Activated CD4-positive, alpha-beta T cell treated with anti-CD3 and anti-CD28 coated beads, Interleukin-2, Interleukin-4, amounts not matched to agents 100 ng/mL and 50 ng/mL, durations not matched to agents 16 hours and 8 hours (primary cell): ENCODE measurements around the gene ZSWIM3.

Source experiments
- DNase-seq: peaks from one replicate; pipeline ENCODE4 v3.0.0-alpha.2; 2020; ENCODE audit warnings: low spot score

The ZSWIM3 gene

DNA sequence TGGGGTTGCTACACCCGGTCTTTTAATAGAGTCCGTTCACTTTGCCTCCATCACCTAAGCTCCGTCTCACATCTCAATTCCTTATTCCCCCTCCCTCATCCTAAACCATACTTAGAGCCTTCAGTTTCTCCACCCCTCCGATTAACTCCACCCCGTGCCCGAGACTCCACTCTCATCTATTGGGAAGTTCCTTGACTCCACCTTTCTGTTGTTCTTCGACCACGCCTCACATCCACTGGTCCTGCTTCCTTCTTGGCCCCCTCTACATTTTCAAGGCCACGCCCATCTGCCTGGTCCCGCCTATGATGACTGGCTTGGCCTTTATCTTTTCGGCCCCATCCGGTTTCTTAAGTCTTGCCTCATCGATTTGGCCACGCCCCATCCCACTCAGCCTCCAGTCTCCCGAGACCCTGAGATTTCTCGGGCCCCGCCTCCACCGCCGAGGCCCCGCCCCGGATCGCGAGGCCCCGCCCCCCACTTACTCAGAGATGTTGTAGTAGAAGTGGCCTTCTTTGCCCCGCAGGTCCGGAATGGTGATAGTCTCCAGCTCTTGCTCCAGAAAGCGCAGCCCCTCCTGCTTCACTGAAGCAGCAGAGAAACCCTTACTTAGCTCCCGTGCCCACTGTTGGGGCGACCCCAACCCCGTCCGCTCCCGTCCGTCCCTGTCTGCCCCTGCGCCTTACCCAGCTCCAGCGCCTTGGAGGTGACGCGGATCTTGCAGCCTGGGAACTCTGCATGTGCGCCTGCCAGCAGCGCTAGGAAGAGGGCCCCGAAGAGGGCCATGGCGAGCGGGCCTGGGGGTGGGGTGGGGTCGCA lies 53.5 kb downstream of the ZSWIM3 start:
- DNase-seq: peak; percentile 96

DNA sequence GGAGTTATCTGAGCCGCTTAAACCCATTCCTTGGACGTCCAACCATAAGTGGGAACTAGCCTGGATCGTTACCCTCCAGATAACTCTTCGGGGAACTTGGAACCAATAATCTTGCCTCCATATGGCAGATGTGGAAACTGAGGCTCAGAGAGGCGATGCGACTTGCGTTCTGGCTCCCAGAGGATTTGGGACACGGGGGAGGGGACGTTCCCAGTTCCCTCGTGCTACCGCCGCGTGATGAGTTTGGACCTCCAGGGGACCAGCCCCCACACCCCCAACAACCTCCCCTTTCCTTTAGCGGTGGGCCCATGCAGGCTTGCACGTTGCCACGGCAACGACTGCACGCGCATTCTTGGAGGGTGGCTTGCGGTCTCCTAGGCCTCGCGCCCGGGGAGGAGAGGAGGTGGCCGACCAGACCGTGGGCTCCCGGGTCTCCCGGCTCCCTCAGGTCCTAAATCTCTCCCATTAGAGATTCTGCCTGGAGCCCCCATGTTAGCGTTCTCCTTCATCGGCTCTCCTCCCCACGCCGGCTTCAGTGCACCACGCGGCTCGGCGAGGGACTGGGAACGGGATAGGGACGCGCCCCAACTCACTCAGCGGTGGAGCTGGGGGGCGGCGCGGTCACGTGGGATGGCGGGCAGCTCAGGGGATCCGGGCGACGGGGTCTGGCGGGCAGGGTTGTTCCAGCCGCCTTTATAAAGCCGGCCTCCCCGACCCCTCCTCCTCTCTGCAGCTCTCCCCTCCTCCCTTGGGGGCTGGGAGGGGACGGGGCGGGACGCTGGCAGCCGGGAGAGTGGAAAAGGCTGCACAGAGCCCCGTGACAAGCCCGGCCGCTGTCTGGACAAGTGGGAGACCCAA lies 54.3 kb downstream of the ZSWIM3 start, which contains the start of gene PLTP:
Gene PLTP (minus strand): TSS at position 670 of the 858 bp plus-strand sequence. CDS start 703 bp downstream, outside the sequence.
- no peak for DNase-seq

DNA sequence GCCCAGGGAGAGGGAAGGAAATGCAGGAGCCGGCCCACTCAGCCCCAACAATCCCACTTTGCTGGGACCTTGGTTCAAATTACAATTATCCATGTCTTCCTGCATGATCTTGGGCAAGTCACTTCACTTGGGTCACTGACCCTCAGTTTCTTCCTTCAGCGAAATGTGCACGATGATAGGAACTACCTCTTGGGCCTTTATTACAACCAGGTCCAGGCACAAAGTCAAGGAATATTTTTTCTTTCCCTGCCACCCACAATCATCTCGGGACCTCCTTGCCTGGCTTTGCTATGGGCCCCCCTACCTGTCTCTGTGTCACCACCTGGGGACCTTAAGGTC lies 54.9 kb downstream of the ZSWIM3 start:
- no peak for DNase-seq

DNA sequence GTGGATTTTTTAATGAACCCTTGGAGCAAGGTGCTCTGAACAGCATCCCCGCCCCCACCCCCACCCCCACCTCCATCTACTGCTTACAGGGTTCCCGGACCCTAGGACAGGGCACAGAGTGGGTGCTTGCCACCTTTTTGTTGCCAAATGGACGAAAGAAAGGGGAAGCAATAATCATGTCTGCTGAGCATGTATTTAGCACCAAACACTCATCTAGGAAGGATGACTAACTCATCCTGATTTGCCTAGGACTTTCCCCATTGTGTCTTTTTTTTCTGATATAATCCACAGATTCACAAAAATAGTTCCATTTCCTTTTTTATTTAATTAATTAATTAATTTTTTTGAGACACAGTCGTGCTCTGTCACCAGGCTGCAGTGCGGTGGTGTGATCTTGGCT lies 55.7 kb downstream of the ZSWIM3 start:
- no peak for DNase-seq

DNA sequence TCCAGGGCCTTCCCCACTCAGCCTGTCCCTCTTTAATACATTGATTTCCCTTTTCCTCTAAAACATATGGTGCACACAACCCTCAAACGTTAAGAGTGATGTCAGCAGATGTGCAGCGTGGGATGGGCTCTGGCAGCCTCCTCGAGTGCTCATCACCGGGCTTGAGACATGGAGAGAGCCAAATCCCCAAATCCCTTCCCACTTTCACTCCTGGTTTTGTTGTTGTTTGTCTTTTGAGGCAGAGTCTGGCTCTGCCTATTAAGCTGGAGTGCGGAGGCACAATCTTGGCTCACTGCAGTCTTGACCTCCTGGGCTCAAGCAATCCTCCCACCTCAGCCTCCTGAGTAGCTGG lies 60.4 kb downstream of the ZSWIM3 start:
- no peak for DNase-seq

DNA sequence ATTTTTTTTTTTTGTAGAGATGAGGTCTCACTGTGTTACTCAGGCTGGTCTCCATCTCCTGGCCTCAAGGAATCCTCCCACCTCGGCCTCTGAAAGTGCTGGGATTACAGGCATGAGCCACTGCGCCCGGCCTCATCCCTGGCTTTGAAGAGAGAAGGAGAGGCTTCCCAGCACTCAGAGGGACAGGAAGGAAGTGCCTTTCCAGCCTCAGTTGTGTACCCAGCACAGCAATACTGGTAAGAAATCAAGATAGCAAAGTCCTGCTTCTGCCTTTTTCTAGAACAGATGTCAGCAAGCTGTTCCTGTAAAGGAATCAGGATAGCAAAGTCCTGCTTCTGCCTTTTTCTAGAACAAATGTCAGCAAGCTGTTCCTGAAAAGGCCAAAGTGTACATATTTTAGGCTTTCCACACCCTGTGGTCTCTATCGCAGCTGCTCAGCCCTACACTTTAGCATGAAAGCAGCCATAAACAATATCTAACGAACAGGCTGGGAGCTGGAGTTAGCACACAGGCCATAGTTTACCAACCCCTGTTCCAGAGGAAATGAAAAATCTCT lies 60.8 kb downstream of the ZSWIM3 start:
- no peak for DNase-seq

DNA sequence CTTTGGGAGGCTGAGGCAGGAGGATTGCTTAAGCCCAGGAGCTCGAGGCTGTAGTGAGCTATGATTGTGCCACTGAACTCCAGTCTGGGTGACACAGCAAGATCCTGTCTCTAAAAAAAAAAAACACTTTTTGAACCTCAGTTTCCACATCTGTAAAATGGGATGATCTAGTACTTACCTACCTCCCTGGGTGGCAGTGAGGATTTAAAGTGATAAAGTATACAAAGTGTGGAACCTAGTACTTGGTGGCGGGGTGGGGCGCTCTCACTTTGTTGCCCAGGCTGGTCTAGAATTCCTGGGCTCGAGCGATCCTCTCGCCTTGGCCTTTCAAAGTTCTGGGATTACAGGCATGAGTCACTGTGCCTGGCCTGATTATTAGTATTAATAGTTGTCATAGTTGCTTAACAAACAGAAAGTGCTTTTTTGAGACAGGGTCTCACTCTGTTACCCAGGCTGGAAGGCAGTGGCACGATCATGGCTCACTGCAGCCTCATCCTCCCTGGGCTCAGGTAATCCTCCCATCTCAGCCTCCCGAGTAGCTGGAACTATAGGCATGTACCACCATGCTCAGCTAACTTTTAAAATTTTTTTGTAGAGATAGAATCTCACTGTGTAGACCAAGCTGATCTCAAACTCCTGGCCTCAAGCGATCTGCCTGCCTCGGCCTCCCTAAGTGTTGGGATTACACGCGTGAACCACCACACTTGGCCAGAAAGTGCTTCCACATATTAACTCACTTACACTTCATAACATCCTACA lies 61.5 kb downstream of the ZSWIM3 start:
- no peak for DNase-seq

DNA sequence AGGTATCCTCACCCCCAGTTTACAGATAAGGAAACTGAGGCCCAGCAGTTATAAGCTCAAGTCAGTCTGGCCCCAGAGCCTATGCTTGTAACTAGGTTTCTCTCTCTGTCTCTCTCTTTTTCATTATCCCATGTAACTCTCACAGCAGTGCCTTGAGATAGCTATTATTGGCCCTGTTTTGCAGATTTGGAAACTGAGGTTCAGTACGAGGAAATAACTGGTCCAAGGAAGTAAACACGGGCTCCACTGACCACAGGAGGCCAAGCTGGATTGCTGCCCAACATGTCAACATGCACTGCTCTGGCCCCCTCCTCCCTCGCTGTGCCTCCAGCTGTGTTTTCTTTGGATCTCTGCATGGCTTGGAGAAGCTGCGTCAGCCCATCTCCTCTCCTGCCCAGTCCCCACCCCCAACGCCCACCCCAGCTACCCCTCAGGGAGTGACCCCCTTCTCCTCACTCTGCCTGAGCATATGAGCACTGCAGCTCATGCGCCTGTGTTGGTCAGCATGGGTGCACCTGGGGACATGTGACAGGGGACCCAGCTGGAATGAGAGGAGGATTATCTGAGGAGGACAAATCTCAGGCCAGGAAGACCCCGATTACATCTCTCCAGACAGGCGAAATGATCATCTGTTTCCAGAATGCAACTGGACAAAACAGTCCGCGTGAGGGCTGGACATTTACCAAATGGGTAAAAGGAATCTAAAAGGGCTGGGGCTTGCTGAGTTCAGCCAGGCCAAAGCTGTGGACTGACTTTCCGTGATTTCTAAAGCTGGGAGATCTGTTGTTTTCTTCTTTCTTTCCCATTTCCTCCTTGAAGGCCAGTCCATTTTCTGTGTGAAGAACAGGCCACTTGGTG lies 62.4 kb downstream of the ZSWIM3 start:
- DNase-seq: no peak

DNA sequence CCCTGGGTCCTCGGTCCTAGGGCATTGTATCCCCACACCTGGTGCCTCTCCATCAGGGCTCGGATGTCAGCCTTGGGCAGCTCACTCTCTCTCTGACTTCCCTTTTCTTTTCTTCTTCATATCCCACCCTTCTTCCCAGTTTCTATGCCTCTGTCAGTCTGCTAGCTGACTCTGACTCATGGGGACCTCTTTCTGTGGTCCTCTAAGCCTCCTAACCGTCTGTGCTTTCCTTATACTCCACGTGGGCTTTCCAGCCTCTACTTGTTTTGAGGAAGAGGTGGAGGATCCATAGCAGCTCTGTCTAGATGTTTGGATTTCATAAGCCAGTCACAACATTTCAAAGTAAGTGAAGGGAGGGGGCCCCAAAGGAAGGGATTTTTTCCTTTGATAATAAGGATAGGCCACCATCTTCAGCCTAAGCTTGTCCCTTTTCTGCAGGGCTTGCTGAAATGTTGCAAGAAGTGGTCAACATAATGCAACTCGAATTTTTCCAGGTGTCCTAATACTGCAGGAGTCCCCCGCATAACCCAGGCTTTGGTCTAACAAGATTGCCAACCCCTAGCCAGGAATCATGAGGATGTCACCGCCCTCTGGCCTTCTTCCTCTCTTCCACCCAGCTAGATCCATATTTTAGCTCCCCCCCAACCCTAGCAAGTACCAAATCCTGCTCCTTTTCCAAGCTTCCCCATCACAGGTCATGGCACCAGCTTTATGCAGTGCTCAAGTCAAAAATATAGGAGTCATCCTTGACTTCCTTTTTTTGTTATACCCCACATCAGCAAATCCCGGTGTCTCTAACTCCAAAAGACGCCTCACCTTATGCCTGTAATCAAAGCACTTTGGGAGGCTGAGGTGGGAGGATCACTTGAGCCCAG lies 63.3 kb downstream of the ZSWIM3 start:
- DNase-seq: no peak

DNA sequence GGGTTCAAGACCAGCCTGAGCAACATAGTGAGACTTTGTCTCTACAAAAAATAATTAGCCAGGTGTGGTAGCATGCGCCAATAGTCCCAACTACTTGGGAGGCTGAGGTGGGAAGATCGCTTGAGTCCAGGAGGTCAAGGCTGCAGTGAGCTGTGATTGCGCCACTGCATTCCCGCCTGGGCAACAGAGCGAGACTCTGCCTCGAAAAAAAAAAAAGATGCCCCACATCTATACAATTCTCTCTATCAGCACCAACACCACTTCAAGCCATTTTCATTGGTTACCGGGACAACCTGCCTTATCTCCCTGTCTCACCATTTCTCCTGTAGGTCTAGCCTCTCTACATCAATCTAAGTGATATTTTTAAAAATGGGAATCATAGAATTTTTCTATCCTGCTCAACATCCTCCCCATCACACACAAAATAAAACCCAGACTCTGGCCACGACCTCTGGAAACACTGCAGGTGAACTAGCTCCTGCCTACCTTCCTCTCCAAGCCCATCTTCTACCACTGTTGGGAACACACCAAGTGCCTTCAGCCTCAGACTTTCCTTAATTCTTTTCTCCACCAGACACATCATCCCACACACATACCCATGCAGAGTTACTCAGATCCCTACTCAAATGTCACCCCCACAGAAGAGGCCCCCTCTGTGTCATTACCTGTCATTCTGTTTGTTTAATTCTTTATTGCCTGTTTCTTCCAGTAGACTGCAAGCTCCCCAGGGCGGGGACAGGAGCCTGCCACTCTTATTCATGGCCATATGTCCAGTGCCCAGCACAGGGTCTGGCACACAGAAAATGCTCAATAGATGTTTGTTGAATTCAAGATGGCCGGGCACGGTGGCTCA lies 64.1 kb downstream of the ZSWIM3 start:
- DNase-seq: no peak

DNA sequence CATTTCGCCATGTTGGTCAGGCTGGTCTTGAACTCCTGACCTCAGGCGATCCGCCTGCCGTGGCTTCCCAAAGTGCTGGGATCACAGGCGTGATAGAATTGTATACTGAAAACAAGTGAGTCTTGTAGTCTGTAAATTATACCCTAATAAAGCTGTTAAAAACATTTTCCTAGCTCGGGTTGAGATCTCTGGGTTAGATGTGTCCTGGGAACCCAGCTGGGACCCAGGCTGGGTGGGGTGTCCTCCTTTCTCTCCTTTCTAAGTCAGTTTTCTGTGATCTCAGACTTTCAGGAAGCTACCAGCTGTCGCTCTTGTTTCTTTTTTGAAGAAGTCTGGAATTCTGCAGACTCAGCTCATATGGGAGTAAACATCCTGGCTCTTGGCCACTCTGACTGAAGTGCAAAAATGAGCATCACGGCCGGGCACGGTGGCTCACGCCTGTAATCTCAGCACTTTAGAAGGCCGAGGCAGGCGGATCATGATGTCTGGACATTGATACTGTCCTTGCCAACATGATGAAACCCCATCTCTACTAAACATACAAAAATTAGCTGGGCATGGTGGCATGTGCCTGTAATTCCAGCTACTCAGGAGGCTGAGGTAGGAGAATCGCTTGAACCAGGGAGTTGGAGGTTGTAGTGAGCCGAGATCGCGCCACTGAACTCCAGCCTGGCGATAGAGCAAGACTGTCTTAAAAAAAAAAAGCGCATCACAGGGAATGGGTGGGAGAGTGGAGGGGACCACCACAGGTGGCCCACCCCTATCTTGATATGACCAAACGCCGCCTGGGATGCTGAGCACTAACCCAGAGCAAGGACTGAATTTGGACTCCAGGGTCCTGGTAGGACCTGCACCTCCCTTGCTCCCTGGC lies 67.2 kb downstream of the ZSWIM3 start:
- DNase-seq: no peak

DNA sequence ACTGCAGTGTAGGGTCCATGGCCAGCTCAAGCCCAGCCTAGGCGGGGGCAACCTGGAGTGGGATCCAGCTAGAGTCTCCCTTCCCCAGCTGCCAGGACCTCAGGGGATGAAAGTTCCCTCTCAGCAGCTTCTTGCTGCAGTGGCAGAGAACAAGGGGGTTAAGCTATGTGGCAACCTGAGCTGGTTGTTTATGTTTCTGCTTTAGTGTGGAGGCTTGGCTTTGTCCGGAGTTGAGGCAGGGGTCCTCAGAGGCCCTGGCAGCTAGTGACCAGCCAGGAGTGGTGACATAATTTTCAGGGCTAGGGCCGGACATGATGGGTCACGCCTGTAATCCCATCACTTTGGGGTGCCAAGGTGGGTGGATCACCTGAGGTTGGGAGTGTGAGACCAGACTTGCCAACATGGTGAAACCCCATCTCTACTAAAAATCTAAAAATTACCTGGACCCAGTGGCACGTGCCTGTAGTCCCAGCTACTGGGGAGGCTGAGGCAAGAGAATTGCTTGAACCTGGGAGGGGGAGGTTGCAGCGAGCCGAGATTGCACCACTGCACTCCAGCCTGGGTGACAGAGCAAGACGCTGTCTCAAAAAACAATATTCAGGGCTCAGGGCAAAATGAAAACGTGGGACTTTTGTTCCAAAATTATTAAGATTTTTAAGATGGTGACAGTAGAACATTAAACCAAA lies 68.5 kb downstream of the ZSWIM3 start:
- DNase-seq: no peak

DNA sequence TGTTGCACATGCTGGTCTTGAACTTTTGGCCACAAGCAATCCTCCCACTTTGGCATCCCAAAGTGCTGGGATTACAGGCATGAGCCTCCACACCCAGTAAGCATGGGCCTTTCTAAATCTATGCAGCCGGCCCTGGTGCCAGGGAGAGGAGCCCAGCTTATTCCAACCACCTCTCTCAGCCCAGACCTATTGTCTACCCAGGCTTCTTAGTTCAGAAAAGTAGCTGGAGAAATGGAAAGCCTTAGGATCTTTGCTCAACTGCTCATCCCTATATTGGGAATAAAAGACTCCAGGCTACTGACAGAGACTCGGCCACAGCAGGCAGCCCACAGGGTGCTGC lies 69.3 kb downstream of the ZSWIM3 start:
- no peak for DNase-seq

DNA sequence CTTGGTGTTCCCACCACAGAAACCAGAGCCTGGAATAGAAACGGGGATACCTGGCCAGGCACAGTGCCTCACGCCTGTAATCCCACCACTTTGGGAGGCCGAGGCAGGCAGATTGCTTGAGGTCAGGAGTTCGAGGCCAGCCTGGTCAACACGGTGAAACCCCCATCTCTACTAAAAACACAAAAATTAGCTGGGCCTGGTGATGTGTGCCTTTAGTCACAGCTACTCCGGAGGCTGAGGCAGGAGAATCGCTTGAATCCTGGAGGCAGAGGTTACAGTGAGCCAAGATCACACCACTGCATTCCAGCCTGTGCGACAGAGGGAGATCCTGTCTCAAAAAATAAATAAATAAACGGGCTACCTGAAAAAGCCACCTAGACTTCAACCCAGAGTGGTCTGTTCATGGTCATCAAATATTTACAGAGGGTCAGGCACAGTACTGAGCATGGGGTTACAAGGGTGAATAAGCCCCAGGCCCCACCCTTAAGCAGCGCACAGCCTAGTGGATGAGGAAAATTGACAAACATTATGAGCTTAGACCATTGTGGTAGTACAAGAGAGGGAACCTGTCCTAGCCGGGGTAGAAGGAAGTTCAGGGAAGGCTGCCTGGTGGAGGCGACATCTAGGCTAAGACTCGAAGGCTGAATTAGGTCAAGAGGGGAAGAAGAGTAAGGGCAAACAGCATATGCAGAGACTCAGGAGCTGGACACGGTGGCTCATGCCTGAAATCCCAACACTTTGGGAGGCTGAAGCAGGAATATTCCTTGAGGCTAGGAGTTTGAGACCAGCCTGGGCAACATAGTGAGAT lies 69.9 kb downstream of the ZSWIM3 start:
- DNase-seq: no peak
